Caco-2 (cell line): ENCODE data around the gene UCKL1. TPM values are rescaled to one million over a fixed set of nuclear protein-coding genes. Genes with fewer than 3 reads are reported as not detected.

Experiments
- BruUV-seq: library from RNA; stranded (reverse); fragments of 400-500 nt; replicated peaks from 2 replicates; lab custom pipeline; 2021; lab: Mats Ljungman, UMichigan
- CTCF ChIA-PET: fragments of 300-600 bp; sonication (Branson Sonifier 250); formaldehyde crosslinking; loops from one replicate; lab custom pipeline; 2022; ENCODE audit warnings: antibody characterized with exemption; lab: Charles Lee
- POLR2A ChIA-PET: fragments of 300-600 bp; sonication (Branson Sonifier 250); formaldehyde crosslinking; loops from one replicate; lab custom pipeline; 2022; ENCODE audit warnings: antibody characterized with exemption; lab: Charles Lee
- DNase-seq, 2 experiments: peaks; one replicate each; pipeline versions ENCODE4 v3.0.0 to v3.0.0-alpha.2; 2020 to 2022
- H3K27me3 ChIP-seq: replicated peaks from 2 replicates; pipeline ENCODE4 v1.6.0; 2011; ENCODE audit warnings: low read length; ENCODE audit not compliant: control insufficient read depth, insufficient read depth
- H3K36me3 ChIP-seq: 2 replicates; pipeline ENCODE4 v1.5.1; 2011; ENCODE audit warnings: low read length; ENCODE audit not compliant: control insufficient read depth, insufficient read depth
- H3K4me1 ChIP-seq: fragments of 250-450 bp; sonication (Bioruptor Pico); 2 replicates; pipeline ENCODE4 v1.5.1; 2020; ENCODE audit warnings: mild to moderate bottlenecking
- H3K4me3 ChIP-seq: 2 replicates; pipeline ENCODE4 v1.5.1; 2011; ENCODE audit warnings: low read depth, mild to moderate bottlenecking, control low read depth, low read length
- H3K9me3 ChIP-seq: fragments of 250-450 bp; sonication (Bioruptor Pico); 2 replicates; pipeline ENCODE4 v1.5.1; 2020; ENCODE audit warnings: mild to moderate bottlenecking, moderate library complexity
- H3K27ac Mint-ChIP-seq: one replicate; pipeline ENCODE4 v1.8.0; 2022; ENCODE audit warnings: mixed read lengths; ENCODE audit not compliant: unreplicated experiment
- H3K27me3 Mint-ChIP-seq: one replicate; pipeline ENCODE4 v1.8.0; 2022; ENCODE audit warnings: mixed read lengths; ENCODE audit not compliant: insufficient read depth, unreplicated experiment
- H3K36me3 Mint-ChIP-seq: one replicate; pipeline ENCODE4 v1.8.0; 2022; ENCODE audit warnings: mild to moderate bottlenecking, mixed read lengths; ENCODE audit not compliant: insufficient read depth, unreplicated experiment
- H3K4me1 Mint-ChIP-seq: one replicate; pipeline ENCODE4 v1.8.0; 2022; ENCODE audit warnings: low read depth, mixed read lengths; ENCODE audit not compliant: unreplicated experiment
- H3K4me3 Mint-ChIP-seq: one replicate; pipeline ENCODE4 v1.8.0; 2022; ENCODE audit warnings: mild to moderate bottlenecking, moderate library complexity, mixed read lengths; ENCODE audit not compliant: unreplicated experiment
- H3K9me3 Mint-ChIP-seq: one replicate; pipeline ENCODE4 v1.8.0; 2022; ENCODE audit warnings: mixed read lengths; ENCODE audit not compliant: unreplicated experiment
- intact Hi-C: fragments of 100-400 bp; cut with micrococcal nuclease; formaldehyde crosslinking; loops from one replicate; pipeline ENCODE4 v1.10.0; 2022; ENCODE audit not compliant: unreplicated experiment
- total RNA-seq: library from RNA; stranded (reverse); gene quantifications from 2 replicates; pipeline ENCODE4 v1.2.3, GENCODE V29; 2022
- TF ChIP-seq, protein P1 (sequence below), 2 experiments: fragments of 200-600 bp in 1 of 2; IDR thresholded peaks; 1 replicate in 1 of 2; 2 replicates in 1 of 2; pipeline versions ENCODE4 v1.5.1 to v1.8.0; 2011 to 2022; ENCODE audit warnings: antibody characterized with exemption in 1 of 2, control low read depth in 1 of 2, inconsistent platforms in 1 of 2, low read depth in 1 of 2, low read length in 1 of 2, mild to moderate bottlenecking in 1 of 2, moderate library complexity in 1 of 2; ENCODE audit not compliant: insufficient read depth in 1 of 2, severe bottlenecking in 1 of 2, unreplicated experiment in 1 of 2

The UCKL1 gene
- total RNA-seq, 1 experiment from 2014 or later: 101 TPM

DNA sequence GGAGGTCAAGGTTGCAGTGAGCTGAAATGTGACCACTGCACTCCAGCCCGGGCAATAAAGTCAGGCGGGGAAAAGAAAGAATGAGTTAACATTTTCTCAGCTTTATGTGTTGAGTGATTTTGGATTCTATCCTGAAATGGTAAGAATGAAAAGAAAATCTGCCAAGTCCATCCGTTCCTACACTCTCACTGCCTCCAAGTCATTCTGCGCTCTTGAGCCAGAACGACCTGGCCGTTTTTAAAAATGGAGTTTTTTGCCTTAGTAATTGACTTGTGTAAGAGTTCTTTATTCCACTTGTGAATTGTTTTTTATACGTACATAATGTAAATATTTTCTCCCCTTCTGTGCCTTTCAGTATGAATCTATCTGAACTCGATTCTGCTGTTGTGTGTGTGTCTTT lies 32.6 kb downstream of the UCKL1 start:
- Histone ChIP-seq H3K9me3 (no peaks in the 10 kb centered on the region), H3K36me3 (peaks cover 7% of the 10 kb centered on the region), H3K4me3 (no peak overlapping the region), H3K27me3 (no peaks in the 10 kb centered on the region), H3K4me1 (no peaks in the 10 kb centered on the region)
- Mint-ChIP-seq H3K4me3 (no peak overlapping the region), H3K27me3 (no peaks in the 10 kb centered on the region), H3K27ac (no peak overlapping the region), H3K36me3 (peaks cover 82% of the 10 kb centered on the region), H3K9me3 (no peaks in the 10 kb centered on the region), H3K4me1 (no peaks in the 10 kb centered on the region)
- intact Hi-C loops: no loop called here
- ChIA-PET CTCF (interaction anchor here (1.0 kb wide), 1 partner anchor 56 kb away, joined by 3 read pairs; no protein-coding TSS in a partner anchor), POLR2A (no interaction called here)
- DNase-seq: no peak
- no TSS peak for BruUV-seq
- TF ChIP-seq, protein P1, sequence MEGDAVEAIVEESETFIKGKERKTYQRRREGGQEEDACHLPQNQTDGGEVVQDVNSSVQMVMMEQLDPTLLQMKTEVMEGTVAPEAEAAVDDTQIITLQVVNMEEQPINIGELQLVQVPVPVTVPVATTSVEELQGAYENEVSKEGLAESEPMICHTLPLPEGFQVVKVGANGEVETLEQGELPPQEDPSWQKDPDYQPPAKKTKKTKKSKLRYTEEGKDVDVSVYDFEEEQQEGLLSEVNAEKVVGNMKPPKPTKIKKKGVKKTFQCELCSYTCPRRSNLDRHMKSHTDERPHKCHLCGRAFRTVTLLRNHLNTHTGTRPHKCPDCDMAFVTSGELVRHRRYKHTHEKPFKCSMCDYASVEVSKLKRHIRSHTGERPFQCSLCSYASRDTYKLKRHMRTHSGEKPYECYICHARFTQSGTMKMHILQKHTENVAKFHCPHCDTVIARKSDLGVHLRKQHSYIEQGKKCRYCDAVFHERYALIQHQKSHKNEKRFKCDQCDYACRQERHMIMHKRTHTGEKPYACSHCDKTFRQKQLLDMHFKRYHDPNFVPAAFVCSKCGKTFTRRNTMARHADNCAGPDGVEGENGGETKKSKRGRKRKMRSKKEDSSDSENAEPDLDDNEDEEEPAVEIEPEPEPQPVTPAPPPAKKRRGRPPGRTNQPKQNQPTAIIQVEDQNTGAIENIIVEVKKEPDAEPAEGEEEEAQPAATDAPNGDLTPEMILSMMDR (IDR thresholded peaks at IDR 0.05; ENCODE audit: insufficient read depth in 1 of 2, low read depth in 1 of 2, low read length in 1 of 2, severe bottlenecking in 1 of 2, unreplicated experiment in 1 of 2): no peak

DNA sequence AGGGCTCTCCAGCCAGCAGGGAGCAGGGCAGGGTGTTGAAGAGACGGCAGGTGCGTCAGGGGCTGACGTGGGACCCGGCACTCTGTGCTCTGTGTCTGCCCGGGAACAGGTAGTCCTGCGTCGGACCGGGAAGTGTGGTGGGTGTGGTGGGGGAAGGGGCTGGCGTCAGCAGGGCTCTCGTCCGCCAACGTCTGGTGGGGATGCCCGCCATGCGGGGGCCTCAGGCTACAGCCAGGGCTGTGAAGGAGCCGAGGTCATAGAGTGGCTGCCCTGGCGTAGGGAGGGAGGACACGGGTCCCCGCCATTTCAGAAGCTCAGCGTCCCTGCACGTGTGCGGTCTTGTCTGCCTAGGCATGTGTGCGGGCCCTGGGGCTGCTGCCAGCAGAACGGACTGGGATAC lies 36.0 kb downstream of the UCKL1 start:
- Histone ChIP-seq H3K4me3 (no peak overlapping the region), H3K9me3 (peaks cover 15% of the 10 kb centered on the region), H3K36me3 (peaks cover 5% of the 10 kb centered on the region), H3K27me3 (no peaks in the 10 kb centered on the region), H3K4me1 (peaks cover 9% of the 10 kb centered on the region; the same call in 1 of the 2 replicates)
- DNase-seq: no peak
- H3K36me3 Mint-ChIP-seq: peaks cover 84% of the 10 kb centered on the region
- BruUV-seq: no TSS peak
- no peaks in the 10 kb centered on the region for H3K27me3 Mint-ChIP-seq
- H3K9me3 Mint-ChIP-seq: peaks cover 10% of the 10 kb centered on the region
- H3K27ac Mint-ChIP-seq: no peak overlapping the region
- H3K4me1 Mint-ChIP-seq: peaks cover 6% of the 10 kb centered on the region
- ChIA-PET POLR2A (no interaction called here), CTCF (no interaction called here)
- intact Hi-C loops: no loop called here
- H3K4me3 Mint-ChIP-seq: no peak overlapping the region
- TF ChIP-seq, protein P1 (IDR thresholded peaks at IDR 0.05; ENCODE audit: insufficient read depth in 1 of 2, low read depth in 1 of 2, low read length in 1 of 2, severe bottlenecking in 1 of 2, unreplicated experiment in 1 of 2): no peak

DNA sequence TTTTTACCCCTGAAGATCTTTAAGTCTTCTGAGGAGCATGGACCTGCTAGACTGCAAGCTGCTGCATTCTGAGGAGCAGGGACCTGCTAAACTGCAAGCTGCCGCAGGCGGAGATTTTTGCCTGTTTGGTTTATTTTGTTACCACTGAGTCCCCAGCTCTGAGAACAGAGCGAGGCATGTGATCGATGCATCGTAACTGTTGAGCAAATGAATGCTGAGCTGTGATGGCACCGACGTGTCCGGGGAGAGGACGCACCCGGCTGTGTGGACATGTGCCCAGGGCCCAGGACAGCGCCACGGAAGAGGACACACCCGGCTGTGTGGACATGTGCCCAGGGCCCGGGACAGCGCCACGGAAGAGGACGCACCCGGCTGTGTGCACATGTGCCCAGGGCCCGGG lies 37.1 kb downstream of the UCKL1 start:
- Histone ChIP-seq H3K4me3 (no peak overlapping the region), H3K36me3 (peaks cover 5% of the 10 kb centered on the region), H3K27me3 (no peaks in the 10 kb centered on the region), H3K4me1 (peaks cover 9% of the 10 kb centered on the region; the same call in 1 of the 2 replicates), H3K9me3 (peaks cover 16% of the 10 kb centered on the region)
- intact Hi-C loops: no loop called here
- POLR2A ChIA-PET: no interaction called here
- no peak for DNase-seq
- H3K36me3 Mint-ChIP-seq: peaks cover 86% of the 10 kb centered on the region
- no peaks in the 10 kb centered on the region for H3K27me3 Mint-ChIP-seq
- H3K4me1 Mint-ChIP-seq: peaks cover 6% of the 10 kb centered on the region
- H3K27ac Mint-ChIP-seq: no peak overlapping the region
- TF ChIP-seq, protein P1 (IDR thresholded peaks at IDR 0.05; ENCODE audit: insufficient read depth in 1 of 2, low read depth in 1 of 2, low read length in 1 of 2, severe bottlenecking in 1 of 2, unreplicated experiment in 1 of 2): no peak
- CTCF ChIA-PET: no interaction called here
- no TSS peak for BruUV-seq
- H3K9me3 Mint-ChIP-seq: peaks cover 10% of the 10 kb centered on the region
- no peak overlapping the region for H3K4me3 Mint-ChIP-seq
